ENCODE results near the gene LGI2.
"Not testable (repeated sequence)": the region's sequence is repeated elsewhere in the genome, so short reads cannot be mapped to it uniquely, and the experiment has no call there.

LGI2 gene

GRCh38 chr4:25069014-25069413 lies 38.3 kb upstream of the LGI2 start:
- TF ChIP-seq CTCF (IDR thresholded peaks at IDR 0.05; ENCODE audit: low read depth, low read length, missing control alignments): no peak
- H3K4me3 ChIP-seq (replicated peaks; ENCODE audit: low read depth, low read length): no peak overlapping the region
- no peak for DNase-seq (ENCODE audit: extremely low read depth, low read depth)

GRCh38 chr4:25068386-25068785 lies 37.6 kb upstream of the LGI2 start:
- TF ChIP-seq CTCF (IDR thresholded peaks at IDR 0.05; ENCODE audit: low read depth, low read length, missing control alignments): no peak
- no peak overlapping the region for H3K4me3 ChIP-seq (replicated peaks; ENCODE audit: low read depth, low read length)
- DNase-seq (ENCODE audit: extremely low read depth, low read depth): no peak

GRCh38 chr4:25065932-25066590 lies 35.3 kb upstream of the LGI2 start:
- no peak for TF ChIP-seq CTCF (IDR thresholded peaks at IDR 0.05; ENCODE audit: low read depth, low read length, missing control alignments)
- no peak for DNase-seq (ENCODE audit: extremely low read depth, low read depth)
- no peak overlapping the region for H3K4me3 ChIP-seq (replicated peaks; ENCODE audit: low read depth, low read length)

GRCh38 chr4:25065431-25065858 lies 34.7 kb upstream of the LGI2 start:
- DNase-seq (ENCODE audit: extremely low read depth, low read depth): no peak
- no peak for TF ChIP-seq CTCF (IDR thresholded peaks at IDR 0.05; ENCODE audit: low read depth, low read length, missing control alignments)
- no peak overlapping the region for H3K4me3 ChIP-seq (replicated peaks; ENCODE audit: low read depth, low read length)

GRCh38 chr4:25064447-25064846 lies 33.7 kb upstream of the LGI2 start:
- H3K4me3 ChIP-seq (replicated peaks; ENCODE audit: low read depth, low read length); DNase-seq (ENCODE audit: extremely low read depth, low read depth): not testable (repeated sequence)

GRCh38 chr4:25063116-25063515 lies 32.4 kb upstream of the LGI2 start:
- no peak for TF ChIP-seq CTCF (IDR thresholded peaks at IDR 0.05; ENCODE audit: low read depth, low read length, missing control alignments)
- no peak overlapping the region for H3K4me3 ChIP-seq (replicated peaks; ENCODE audit: low read depth, low read length)
- DNase-seq (ENCODE audit: extremely low read depth, low read depth): no peak

- no peak overlapping the region for H3K4me3 ChIP-seq (replicated peaks; ENCODE audit: low read depth, low read length)
- DNase-seq (ENCODE audit: extremely low read depth, low read depth): no peak
- no peak for TF ChIP-seq CTCF (IDR thresholded peaks at IDR 0.05; ENCODE audit: low read depth, low read length, missing control alignments)
Observed at GRCh38 chr4:25062098-25062497, 31.4 kb upstream of the LGI2 start.

Measured in HFF-Myc (cell line).